ENCODE data around the gene MRTFB.

GRCh38 chr16:14306485-14307058, 235.5 kb downstream of the MRTFB start:
- TF ChIP-seq, protein P1, sequence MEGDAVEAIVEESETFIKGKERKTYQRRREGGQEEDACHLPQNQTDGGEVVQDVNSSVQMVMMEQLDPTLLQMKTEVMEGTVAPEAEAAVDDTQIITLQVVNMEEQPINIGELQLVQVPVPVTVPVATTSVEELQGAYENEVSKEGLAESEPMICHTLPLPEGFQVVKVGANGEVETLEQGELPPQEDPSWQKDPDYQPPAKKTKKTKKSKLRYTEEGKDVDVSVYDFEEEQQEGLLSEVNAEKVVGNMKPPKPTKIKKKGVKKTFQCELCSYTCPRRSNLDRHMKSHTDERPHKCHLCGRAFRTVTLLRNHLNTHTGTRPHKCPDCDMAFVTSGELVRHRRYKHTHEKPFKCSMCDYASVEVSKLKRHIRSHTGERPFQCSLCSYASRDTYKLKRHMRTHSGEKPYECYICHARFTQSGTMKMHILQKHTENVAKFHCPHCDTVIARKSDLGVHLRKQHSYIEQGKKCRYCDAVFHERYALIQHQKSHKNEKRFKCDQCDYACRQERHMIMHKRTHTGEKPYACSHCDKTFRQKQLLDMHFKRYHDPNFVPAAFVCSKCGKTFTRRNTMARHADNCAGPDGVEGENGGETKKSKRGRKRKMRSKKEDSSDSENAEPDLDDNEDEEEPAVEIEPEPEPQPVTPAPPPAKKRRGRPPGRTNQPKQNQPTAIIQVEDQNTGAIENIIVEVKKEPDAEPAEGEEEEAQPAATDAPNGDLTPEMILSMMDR (IDR thresholded peaks at IDR 0.05): no peak
- TF ChIP-seq POLR2A (IDR thresholded peaks at IDR 0.05): no peak
- TF ChIP-seq EP300 (IDR thresholded peaks at IDR 0.05): no peak
